Activated CD8-positive, alpha-beta memory T cell treated with anti-CD3 and anti-CD28 coated beads, Interleukin-2, amount 10 ng/mL, durations not matched to agents 7 days and 5 days (primary cell): ENCODE measurements around the gene CD81. TPM values are rescaled to one million over a fixed set of nuclear protein-coding genes. Genes with fewer than 3 reads are reported as not detected.

Experiments
- ATAC-seq: fragments of 150-1000 bp; cut with Tn5 transposase; one replicate; pipeline ENCODE4 v1.10.0; 2021; ENCODE audit warnings: moderate library complexity
- CTCF ChIA-PET: fragments of 350-600 bp; sonication (Branson Sonifier 250); formaldehyde crosslinking; loops from one replicate; lab custom pipeline; 2021; ENCODE audit warnings: antibody characterized with exemption; lab: Charles Lee
- DNase-seq: peaks from one replicate; pipeline ENCODE4 v3.0.0-alpha.2; 2020
- H3K27ac Mint-ChIP-seq: one replicate; pipeline ENCODE4 v1.8.0; 2021; ENCODE audit warnings: mild to moderate bottlenecking, mixed read lengths
- H3K27me3 Mint-ChIP-seq: one replicate; pipeline ENCODE4 v1.8.0; 2021; ENCODE audit warnings: mixed read lengths
- H3K36me3 Mint-ChIP-seq: one replicate; pipeline ENCODE4 v1.8.0; 2021; ENCODE audit warnings: mild to moderate bottlenecking, mixed read lengths
- H3K4me1 Mint-ChIP-seq: one replicate; pipeline ENCODE4 v1.8.0; 2021; ENCODE audit warnings: mixed read lengths
- H3K4me3 Mint-ChIP-seq: one replicate; pipeline ENCODE4 v1.8.0; 2021; ENCODE audit warnings: mild to moderate bottlenecking, moderate library complexity, mixed read lengths
- H3K9me3 Mint-ChIP-seq: one replicate; pipeline ENCODE4 v1.8.0; 2022; ENCODE audit warnings: low read depth, mixed read lengths
- total RNA-seq, 2 experiments: library from RNA; stranded (reverse); gene quantifications; one replicate each; pipeline ENCODE4 v1.2.3, GENCODE V29; 2021

The CD81 gene
- total RNA-seq, 2 experiments from 2014 or later = 162 to 192 TPM

DNA sequence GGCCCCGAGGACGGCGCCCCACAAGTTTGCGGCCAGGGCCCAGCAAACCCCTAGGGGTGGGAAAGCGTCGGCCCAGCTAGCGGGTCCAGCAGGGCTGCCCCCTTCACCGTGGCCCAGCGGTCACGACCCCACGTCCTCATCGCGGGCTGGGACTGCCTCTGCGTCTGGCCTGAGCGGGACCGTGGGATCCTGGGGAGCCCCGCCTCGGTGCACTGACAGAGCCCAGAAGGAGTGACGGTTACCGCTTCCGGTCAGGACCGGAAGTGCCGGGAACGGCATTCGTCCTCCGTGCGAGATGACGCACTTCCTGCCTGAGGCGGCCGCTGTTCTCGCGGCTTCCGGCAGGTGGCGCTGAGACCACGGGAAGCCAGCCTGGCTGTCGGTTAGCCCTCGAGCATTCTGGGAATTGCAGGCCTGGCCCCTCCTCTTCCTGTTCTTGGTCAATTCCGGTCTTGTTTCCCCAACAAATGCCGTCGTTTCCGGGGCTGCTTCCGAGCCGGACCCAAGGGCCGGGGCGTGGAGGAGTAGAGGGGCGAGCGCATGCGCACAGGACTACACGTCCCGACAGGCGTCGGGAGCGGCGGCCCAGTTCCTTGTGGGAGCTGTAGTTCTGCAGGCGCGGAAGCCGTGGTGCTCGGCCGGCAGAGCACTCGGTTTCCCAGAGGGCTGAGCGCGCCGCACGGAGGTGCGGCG is 23.1 kb downstream of the CD81 start, which contains the start of gene TSSC4:
Gene TSSC4 (plus strand): TSS at position 682 of the 693 bp plus-strand sequence. CDS start 1,884 bp downstream, outside the sequence.
- H3K36me3 Mint-ChIP-seq = peaks cover 5% of the 10 kb centered on the region
- peak; percentile 100 for DNase-seq
- ATAC-seq = peak; percentile 85
- peak within 1 kb of the TSS; percentile 87 for H3K27ac Mint-ChIP-seq
- H3K4me1 Mint-ChIP-seq = peaks cover 16% of the 10 kb centered on the region
- H3K27me3 Mint-ChIP-seq = no peaks in the 10 kb centered on the region
- H3K9me3 Mint-ChIP-seq = no peaks in the 10 kb centered on the region
- CTCF ChIA-PET = interaction anchor here (0.7 to 8.9 kb wide), 14 partner anchors 9 to 492 kb away, joined by 3 to 109 read pairs (median 5); partner anchors contain the start of genes C11orf21, CD81 and TSPAN32
- peak within 1 kb of the TSS; percentile 79 for H3K4me3 Mint-ChIP-seq

DNA sequence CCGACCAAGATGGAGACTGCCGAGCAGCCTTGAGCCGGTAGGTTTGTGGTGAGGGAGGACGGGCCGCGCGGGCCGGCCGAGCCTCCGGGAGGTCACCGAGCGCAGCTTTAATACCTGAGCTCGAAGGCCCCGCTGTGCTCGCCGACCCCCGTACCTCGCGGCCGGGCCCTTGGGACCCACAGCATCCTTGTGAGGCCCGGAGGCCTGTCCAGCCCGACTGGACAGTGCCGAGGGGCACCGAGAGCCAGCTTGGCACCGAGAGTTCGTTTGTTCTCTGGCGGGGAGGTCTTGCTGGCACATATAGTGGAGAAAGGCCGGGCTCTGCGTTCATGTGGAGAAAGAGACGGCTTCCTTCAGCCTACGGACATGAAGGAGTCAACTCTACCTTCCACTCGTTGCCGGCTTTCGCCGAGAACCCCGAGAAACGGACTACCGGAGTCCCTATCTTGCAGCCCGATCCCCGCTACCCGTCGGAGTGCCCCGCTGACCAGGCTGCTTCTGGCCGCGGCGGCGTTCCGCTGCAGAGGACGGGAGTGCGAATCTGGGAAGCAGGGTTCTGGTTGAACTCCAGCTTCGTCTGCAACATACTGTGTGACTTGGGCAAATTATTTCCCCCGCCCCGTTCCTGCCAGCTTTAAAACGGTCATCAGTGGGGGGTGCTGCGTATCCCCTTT is 23.8 kb downstream of the CD81 start:
- CTCF ChIA-PET = interaction anchor here (0.7 to 8.9 kb wide), 13 partner anchors 8 to 491 kb away, joined by 3 to 109 read pairs (median 5); partner anchors contain the start of genes C11orf21, CD81 and TSPAN32
- Mint-ChIP-seq H3K4me1 (peaks cover 16% of the 10 kb centered on the region), H3K27ac (peak overlapping the region; percentile 87), H3K27me3 (no peaks in the 10 kb centered on the region), H3K4me3 (peak overlapping the region; percentile 79), H3K36me3 (peaks cover 5% of the 10 kb centered on the region), H3K9me3 (no peaks in the 10 kb centered on the region)
- ATAC-seq (no peak), DNase-seq (no peak)

GRCh38 chr11:2401436-2401984 is 24.4 kb downstream of the CD81 start:
- Mint-ChIP-seq H3K9me3 (no peaks in the 10 kb centered on the region), H3K4me1 (peaks cover 16% of the 10 kb centered on the region), H3K4me3 (peak overlapping the region; percentile 79), H3K27ac (peak overlapping the region; percentile 87), H3K36me3 (peaks cover 4% of the 10 kb centered on the region), H3K27me3 (no peaks in the 10 kb centered on the region)
- CTCF ChIA-PET = interaction anchor here (1.2 to 8.9 kb wide), 6 partner anchors 12 to 490 kb away, joined by 3 to 109 read pairs (median 22); partner anchors contain the start of genes C11orf21 and TSPAN32
- no peak for DNase-seq
- no peak for ATAC-seq

- H3K4me3 Mint-ChIP-seq = peak overlapping the region; percentile 79
- H3K27me3 Mint-ChIP-seq = no peaks in the 10 kb centered on the region
- H3K27ac Mint-ChIP-seq = no peak overlapping the region
- CTCF ChIA-PET = interaction anchor here (5.0 to 8.9 kb wide), 2 partner anchors 18 to 99 kb away, joined by 63 to 109 read pairs; partner anchors contain the start of genes C11orf21 and TSPAN32
- no peaks in the 10 kb centered on the region for H3K9me3 Mint-ChIP-seq
- DNase-seq (no peak), ATAC-seq (no peak)
- H3K4me1 Mint-ChIP-seq = peaks cover 16% of the 10 kb centered on the region
- peaks cover 2% of the 10 kb centered on the region for H3K36me3 Mint-ChIP-seq
These were observed 25.0 kb downstream of the CD81 start for GRCh38 chr11:2402106-2402505.

DNA sequence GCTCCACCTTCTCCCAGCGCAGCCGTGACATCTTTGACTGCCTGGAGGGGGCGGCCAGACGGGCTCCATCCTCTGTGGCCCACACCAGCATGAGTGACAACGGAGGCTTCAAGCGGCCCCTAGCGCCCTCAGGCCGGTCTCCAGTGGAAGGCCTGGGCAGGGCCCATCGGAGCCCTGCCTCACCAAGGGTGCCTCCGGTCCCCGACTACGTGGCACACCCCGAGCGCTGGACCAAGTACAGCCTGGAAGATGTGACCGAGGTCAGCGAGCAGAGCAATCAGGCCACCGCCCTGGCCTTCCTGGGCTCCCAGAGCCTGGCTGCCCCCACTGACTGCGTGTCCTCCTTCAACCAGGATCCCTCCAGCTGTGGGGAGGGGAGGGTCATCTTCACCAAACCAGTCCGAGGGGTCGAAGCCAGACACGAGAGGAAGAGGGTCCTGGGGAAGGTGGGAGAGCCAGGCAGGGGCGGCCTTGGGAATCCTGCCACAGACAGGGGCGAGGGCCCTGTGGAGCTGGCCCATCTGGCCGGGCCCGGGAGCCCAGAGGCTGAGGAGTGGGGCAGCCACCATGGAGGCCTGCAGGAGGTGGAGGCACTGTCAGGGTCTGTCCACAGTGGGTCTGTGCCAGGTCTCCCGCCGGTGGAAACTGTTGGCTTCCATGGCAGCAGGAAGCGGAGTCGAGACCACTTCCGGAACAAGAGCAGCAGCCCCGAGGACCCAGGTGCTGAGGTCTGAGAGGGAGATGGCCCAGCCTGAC is 26.0 kb downstream of the CD81 start:
- Mint-ChIP-seq H3K27ac (no peak overlapping the region), H3K4me1 (peaks cover 16% of the 10 kb centered on the region), H3K36me3 (no peaks in the 10 kb centered on the region), H3K27me3 (no peaks in the 10 kb centered on the region), H3K4me3 (no peak overlapping the region), H3K9me3 (no peaks in the 10 kb centered on the region)
- DNase-seq (no peak), ATAC-seq (no peak)
- CTCF ChIA-PET = interaction anchor here (1.0 to 8.9 kb wide), 3 partner anchors 17 to 100 kb away, joined by 5 to 109 read pairs (median 63); partner anchors contain the start of genes C11orf21 and TSPAN32

GRCh38 chr11:2404735-2405196 is 27.7 kb downstream of the CD81 start:
- no peak for ATAC-seq
- CTCF ChIA-PET = interaction anchor here (8.9 kb wide), 1 partner anchor 102 kb away, joined by 109 read pairs; the partner anchor contains the start of genes C11orf21 and TSPAN32
- DNase-seq = no peak
- Mint-ChIP-seq H3K9me3 (no peaks in the 10 kb centered on the region), H3K4me3 (no peak overlapping the region), H3K27me3 (no peaks in the 10 kb centered on the region), H3K27ac (peak overlapping the region; percentile 59), H3K36me3 (no peaks in the 10 kb centered on the region), H3K4me1 (peaks cover 14% of the 10 kb centered on the region)

GRCh38 chr11:2406451-2406850 is 29.3 kb downstream of the CD81 start:
- peaks cover 2% of the 10 kb centered on the region for H3K27me3 Mint-ChIP-seq
- H3K27ac Mint-ChIP-seq = no peak overlapping the region
- CTCF ChIA-PET = interaction anchor here (3.8 to 8.9 kb wide), 2 partner anchors 14 to 103 kb away, joined by 21 to 109 read pairs; partner anchors contain the start of genes C11orf21 and TSPAN32
- ATAC-seq = no peak
- peaks cover 12% of the 10 kb centered on the region for H3K4me1 Mint-ChIP-seq
- no peak for DNase-seq
- no peaks in the 10 kb centered on the region for H3K9me3 Mint-ChIP-seq
- no peak overlapping the region for H3K4me3 Mint-ChIP-seq
- no peaks in the 10 kb centered on the region for H3K36me3 Mint-ChIP-seq

DNA sequence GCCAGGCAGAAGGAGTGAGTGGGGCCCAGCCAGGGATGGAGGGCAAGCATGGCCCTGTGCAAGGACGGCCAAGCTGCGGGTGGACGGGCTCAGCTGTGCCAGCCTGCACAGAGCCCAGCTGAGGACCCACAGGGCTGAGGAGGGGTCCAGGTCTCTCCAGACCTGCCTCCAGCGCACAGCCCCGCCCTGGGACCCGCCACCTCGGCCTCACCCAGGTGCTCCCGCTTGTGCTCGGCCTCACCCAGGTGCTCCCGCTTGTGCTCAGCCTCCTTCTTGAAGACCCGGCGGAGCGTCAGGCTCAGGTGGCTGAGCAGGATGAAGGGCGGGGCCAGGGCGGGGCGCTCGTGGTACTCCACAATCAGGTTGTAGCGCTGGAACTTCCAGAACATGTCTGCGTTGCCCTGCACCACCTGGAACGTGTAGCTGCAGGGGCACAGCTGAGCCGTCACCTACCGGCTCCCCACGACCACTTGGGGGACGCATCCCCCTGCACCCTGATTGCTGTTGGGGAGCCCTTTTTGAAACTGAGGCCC is 29.8 kb downstream of the CD81 start:
- CTCF ChIA-PET = interaction anchor here (3.8 kb wide), 1 partner anchor 14 kb away, joined by 21 read pairs; no protein-coding TSS in a partner anchor
- Mint-ChIP-seq H3K27ac (no peak overlapping the region), H3K36me3 (no peaks in the 10 kb centered on the region), H3K4me1 (peaks cover 7% of the 10 kb centered on the region), H3K27me3 (peaks cover 2% of the 10 kb centered on the region), H3K9me3 (no peaks in the 10 kb centered on the region), H3K4me3 (no peak overlapping the region)
- no peak for DNase-seq
- ATAC-seq = no peak

- H3K9me3 Mint-ChIP-seq = no peaks in the 10 kb centered on the region
- no peak for DNase-seq
- H3K27me3 Mint-ChIP-seq = peaks cover 2% of the 10 kb centered on the region
- H3K36me3 Mint-ChIP-seq = no peaks in the 10 kb centered on the region
- H3K4me3 Mint-ChIP-seq = no peak overlapping the region
- H3K4me1 Mint-ChIP-seq = no peaks in the 10 kb centered on the region
- CTCF ChIA-PET = interaction anchor here (0.7 to 3.8 kb wide), 4 partner anchors 9 to 105 kb away, joined by 3 to 21 read pairs (median 4); partner anchors contain the start of gene TSSC4
- no peak overlapping the region for H3K27ac Mint-ChIP-seq
- no peak for ATAC-seq
These were observed 31.6 kb downstream of the CD81 start for GRCh38 chr11:2408671-2409070.

DNA sequence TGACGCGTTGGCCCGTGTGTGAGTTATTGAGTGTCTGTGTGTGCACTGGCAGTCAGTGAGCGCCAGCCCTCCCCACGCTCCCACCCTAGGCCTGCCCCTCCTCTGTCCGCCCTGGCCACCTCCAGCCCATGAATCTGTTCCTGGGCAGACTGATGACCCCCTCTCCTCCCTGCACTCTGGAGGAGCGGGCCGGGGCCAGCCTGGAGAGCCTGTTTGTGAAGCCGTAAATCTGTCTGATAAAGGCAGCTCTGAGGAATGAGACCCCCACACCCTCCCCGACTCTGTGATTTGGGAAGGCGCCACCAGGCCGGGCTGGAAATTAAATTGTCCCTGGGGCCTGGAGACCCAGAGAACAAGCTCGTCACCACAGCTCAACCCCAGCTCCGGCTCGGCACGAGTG is 32.0 kb downstream of the CD81 start:
- no peaks in the 10 kb centered on the region for H3K4me1 Mint-ChIP-seq
- H3K27me3 Mint-ChIP-seq = peaks cover 2% of the 10 kb centered on the region
- no peaks in the 10 kb centered on the region for H3K9me3 Mint-ChIP-seq
- H3K27ac Mint-ChIP-seq = no peak overlapping the region
- CTCF ChIA-PET = interaction anchor here (0.7 to 3.8 kb wide), 3 partner anchors 9 to 110 kb away, joined by 3 to 21 read pairs (median 5); partner anchors contain the start of gene TSSC4
- H3K4me3 Mint-ChIP-seq = no peak overlapping the region
- no peak for ATAC-seq
- no peaks in the 10 kb centered on the region for H3K36me3 Mint-ChIP-seq
- DNase-seq = no peak

GRCh38 chr11:2409611-2410468 is 32.7 kb downstream of the CD81 start:
- no peaks in the 10 kb centered on the region for H3K9me3 Mint-ChIP-seq
- no peak overlapping the region for H3K27ac Mint-ChIP-seq
- DNase-seq (no peak), ATAC-seq (no peak)
- no peaks in the 10 kb centered on the region for H3K36me3 Mint-ChIP-seq
- CTCF ChIA-PET = interaction anchor here (0.7 to 3.8 kb wide), 3 partner anchors 10 to 110 kb away, joined by 3 to 21 read pairs (median 5); partner anchors contain the start of gene TSSC4
- no peak overlapping the region for H3K4me3 Mint-ChIP-seq
- H3K27me3 Mint-ChIP-seq = peaks cover 2% of the 10 kb centered on the region
- H3K4me1 Mint-ChIP-seq = no peaks in the 10 kb centered on the region
